IPS-11a (cell line): ENCODE measurements around the gene KEL.

Experiments used
- H3K4me3 ChIP-seq: one replicate; pipeline ENCODE4 v1.5.1; 2013; ENCODE audit warnings: low read depth, low read length, control low read depth

Gene KEL

DNA sequence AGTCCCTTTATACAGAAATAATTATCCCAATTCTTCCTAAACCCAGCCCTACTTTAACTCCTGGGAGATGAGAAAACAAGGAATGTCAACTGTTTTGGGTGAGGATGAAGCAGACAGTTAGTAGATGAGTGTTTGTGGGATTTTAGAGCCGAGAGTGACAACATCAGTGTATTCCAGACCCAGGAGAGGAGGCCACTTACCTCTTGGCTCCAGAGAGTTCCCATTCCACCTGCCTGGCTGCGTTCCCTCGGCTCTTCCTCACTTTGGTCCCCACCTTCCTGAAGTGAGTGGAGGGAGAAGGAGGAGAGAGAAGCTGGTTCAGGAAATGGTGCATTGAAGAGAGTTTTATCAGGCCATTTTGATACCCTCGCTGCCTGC, 579 bp downstream of the KEL start:
- no peak overlapping the region for H3K4me3 ChIP-seq

DNA sequence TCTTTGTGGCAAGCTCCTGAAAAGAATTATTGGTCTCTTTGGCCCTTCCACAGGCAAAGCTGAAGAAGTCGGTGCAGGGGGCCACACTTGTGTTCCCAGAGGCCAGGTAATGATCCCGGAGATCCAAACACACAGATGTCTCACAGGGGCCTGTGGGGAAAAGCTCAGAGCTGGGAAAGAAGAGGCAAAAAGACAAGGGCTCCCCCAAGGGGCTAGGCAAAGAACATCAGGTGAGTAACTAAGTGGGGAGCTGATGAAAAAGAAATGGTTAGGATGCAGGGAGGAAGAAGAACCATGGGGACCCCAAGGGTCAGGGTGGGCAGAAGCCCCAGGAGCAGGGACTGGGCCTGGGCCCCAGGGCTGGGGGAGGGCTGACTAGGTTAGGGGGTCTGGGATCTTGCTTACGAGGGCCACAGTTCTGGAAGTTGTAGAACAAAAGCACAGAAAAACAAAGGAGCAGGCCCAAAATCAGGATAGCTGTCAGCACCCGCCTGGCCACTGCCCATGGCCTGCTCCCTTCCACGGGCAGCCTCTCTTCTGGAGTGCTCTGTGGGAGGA, 1.1 kb downstream of the KEL start:
- H3K4me3 ChIP-seq = no peak overlapping the region

DNA sequence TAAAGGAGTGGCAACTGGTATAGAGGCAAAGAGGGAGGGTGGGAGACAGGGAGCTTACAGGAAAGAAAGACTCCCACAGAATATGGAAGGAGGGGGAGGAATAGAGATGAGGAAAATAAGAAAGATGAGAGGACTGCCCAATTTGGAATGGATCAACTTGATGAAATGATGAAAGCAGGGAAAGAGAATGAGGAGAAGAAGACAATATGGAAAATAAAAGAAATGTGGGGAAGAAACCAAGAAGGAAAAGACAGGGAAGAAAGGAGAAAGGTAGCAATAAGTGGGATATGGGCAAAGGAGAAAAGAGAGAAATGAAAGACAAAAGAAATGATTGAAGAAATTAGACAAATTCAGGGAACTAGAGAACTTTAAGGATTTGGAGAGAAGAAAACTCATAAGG, 3.0 kb downstream of the KEL start:
- H3K4me3 ChIP-seq = no peak overlapping the region

DNA sequence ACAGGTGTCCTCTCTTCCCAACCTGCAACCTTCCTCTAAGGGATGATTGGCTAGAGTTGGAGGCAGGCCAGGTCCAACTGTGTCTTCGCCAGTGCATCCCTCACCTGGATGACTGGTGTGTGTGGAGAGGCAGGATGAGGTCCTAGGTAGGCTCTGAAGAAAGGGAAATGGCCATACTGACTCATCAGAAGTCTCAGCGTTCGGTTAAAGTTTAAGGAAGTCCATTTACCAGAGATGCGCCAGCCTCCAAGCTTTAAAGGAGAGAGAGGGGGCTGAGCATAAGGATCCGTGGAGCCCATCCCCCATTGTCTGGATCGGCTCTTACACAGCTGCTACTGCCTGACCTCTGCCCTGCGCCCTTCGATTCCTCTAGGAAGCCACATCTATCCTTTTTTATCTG, 4.4 kb downstream of the KEL start:
- H3K4me3 ChIP-seq = no peak overlapping the region

DNA sequence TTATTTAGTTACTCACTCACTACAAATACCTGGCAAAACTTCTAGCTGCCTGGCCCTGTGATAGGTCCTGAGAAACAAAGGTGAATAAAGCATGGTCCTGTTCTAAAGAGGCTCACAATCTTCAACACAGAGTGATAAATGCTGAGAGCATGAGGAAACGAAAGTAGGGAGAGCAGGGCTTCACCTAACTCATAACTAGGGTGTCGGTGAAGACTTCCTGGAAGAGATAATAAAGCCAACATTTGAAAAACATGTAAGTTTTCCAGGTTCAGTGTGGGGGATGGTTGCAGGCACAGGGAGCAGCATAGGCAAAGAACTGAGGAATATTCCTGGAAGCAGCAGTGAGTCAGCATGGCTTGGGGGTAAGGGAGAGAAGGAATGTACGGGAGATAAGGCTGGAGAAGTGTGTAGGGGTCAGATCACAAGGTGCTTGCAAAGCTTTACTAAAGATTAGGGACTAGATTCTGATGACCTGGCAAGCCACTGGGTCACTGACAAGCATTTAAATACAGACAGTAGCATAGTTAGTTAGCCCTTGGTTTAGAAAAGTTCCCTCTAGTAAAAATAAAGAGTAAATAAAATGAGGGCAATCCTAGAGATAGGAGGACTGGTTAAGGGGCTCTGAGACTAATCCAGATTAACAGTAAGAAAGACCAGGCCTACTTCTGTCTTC, 5.1 kb downstream of the KEL start:
- H3K4me3 ChIP-seq = no peak overlapping the region

DNA sequence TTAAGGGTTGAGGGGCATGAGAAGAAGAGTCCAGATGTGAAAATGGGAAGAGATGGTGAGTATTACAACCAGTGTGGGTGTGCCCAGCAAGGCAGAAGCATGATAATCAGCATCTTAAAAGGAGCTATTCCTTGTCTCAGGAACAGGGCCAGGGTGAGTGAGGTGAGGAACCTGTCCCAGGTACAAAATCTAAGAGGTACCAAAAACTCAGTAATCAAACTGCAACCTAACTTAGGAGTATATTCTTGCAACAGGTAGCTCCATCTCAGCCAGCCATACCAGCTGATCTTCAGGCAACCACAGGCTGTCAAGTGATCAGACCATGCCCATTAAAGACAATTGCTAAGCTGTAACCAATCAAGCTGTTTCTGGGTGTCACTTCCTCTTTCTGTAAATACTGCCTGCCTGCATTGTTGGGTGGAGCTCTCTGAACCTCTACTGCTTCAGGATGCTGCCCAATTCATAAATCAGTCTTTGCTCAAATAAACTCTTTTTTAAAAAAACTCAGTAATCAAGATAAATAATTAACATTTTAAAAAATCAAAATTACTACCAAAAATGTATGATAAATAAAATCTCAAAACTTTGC, 7.4 kb downstream of the KEL start:
- H3K4me3 ChIP-seq = no peak overlapping the region

DNA sequence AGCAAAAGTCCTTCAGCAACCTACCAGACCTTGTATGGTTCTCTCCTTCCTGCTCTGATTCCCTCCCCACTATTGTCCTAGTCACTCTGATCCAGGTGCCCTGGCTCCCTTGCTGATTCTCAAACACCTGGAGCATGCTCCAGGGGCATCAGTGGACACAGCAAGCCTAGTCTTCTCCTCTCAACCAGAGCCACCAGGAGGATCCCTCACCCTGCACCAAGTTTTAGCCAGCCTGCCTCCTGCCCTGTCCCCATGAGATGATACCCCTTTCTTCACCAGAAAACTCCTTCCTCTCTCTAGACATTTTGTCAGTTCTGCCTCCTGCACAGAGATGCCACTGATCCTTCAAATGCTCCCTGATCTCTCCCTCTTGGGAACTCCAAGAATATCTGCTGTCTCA, 11.9 kb downstream of the KEL start:
- H3K4me3 ChIP-seq = no peak overlapping the region

DNA sequence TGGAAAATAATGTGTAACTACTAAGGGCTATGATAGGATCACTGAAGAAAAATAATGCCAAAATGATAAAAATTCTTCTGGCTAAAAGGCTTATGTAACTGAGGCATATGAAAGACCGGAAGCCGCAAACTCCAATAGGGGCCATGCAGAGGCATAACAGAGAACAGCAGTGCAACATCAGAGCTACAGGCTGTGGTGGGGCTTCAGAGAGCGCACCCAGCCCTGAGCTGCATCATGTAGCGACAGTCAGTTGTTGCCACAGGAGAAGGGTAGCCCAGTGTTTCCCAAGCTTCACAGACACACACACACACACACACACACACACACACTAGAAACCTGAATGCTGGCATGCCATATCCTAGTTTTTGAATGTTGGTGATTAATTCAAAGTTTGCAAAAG, 13.6 kb downstream of the KEL start:
- no peak overlapping the region for H3K4me3 ChIP-seq

DNA sequence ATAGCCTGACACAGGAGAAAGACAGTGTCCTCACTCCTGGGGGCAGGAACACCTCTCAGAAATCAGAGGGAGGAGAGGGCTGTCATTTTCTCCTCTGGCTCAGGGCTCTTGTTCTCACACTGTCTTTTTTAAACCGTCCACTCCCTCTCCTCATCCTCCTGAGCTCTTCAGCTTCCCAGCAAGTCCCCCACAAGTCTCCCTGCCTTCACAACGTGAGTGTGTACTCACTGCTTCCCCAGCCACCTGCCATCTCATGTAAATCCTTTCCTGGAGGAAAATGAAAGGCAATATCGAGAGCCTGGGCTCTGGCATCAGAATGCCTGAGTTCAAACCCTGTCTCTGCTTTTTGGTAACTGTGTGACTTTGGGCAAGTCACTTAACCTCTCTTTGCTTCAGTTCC, 17.2 kb downstream of the KEL start:
- no peak overlapping the region for H3K4me3 ChIP-seq

DNA sequence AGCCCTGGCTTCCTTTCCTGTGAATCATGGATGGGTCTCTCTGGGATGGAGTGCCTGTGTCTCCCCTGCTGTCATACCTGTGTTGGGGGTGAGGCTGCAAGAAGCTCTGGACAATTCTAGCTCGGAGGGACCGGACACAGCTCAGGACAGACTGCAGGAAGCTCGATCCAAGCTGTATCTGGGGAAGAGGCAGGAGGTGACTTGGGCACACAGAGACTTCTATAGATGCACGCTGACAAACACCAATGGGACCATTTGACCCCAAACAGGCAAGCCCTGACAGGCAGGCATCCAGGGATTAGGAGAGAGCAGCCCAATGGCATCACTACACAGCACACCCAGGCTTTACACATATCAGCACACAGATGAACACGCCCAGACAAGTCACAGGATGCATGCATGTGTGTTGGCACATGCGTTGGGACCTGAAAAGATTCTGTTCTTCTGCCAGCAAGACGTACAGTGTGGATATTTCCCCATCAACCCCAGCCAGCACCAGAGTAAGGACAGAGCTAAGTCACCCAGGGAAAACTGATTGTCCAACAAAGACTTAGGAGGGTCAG, 18.4 kb downstream of the KEL start:
- H3K4me3 ChIP-seq = no peak overlapping the region

DNA sequence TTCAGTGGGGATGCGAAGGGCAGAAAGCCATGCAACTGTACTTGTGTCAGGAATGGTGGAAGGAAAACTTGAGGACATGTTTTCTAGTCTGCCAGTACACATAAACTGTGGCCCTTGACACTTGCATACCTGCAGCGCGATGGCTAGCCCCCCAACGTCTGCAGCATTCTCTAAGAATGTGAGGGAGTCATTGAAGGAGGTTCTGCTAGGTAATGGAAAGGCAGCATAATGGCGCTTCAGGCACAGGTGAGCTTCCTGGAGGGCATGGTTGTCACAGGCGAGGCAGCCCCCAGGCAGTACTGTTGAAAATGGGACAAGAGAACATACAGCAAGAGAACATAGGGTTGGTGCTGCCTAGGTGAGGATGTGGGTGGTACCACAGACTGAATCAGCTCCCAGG, 19.4 kb downstream of the KEL start:
- no peak overlapping the region for H3K4me3 ChIP-seq

DNA sequence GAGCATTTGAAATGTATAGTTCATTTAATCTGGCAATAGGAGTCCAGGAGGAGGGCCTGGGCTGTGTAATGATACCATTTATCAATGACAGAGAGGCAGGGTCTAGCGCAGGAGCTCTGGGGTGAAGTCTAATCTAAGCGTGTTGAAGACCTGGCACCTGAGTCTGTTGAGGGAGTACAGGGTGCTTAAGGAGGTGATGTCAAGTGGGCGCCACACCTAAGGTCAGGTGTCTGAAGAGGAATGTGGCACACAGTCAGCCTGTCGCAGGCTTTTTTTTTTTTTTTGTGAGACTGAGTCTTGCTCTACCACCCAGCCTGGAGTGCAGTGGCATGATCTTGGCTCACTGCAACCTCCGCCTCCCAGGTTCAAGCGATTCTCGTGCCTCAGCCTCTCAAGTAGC, 20.6 kb downstream of the KEL start:
- H3K4me3 ChIP-seq = no peak overlapping the region

DNA sequence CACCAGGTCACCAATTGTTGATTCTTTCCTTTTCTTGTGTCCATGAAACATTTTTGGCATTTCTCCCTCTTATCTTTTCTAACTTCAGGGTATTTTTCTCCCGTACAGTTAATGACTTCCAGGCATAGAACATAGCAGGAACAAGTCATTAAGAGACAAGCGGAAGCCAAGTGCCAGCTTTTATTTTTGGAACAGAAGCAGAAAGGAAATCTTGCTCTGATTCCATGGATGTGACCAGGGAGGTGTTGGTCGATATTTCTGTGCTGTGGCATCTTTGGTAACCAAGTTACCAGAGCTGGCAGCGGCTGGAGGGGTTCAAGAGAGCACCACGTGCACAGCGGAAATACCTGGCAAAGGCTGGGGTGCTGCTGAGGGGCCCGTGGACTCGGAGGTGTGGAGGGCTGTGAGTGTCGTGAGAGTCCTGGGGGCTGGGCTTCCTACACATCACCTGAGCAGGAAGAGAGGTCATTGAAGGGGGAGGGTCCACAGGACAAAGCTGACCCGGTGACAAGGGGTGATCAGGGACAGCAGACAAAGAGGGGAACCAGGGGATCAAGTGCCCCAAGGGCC, 21.1 kb downstream of the KEL start:
- H3K4me3 ChIP-seq = no peak overlapping the region

DNA sequence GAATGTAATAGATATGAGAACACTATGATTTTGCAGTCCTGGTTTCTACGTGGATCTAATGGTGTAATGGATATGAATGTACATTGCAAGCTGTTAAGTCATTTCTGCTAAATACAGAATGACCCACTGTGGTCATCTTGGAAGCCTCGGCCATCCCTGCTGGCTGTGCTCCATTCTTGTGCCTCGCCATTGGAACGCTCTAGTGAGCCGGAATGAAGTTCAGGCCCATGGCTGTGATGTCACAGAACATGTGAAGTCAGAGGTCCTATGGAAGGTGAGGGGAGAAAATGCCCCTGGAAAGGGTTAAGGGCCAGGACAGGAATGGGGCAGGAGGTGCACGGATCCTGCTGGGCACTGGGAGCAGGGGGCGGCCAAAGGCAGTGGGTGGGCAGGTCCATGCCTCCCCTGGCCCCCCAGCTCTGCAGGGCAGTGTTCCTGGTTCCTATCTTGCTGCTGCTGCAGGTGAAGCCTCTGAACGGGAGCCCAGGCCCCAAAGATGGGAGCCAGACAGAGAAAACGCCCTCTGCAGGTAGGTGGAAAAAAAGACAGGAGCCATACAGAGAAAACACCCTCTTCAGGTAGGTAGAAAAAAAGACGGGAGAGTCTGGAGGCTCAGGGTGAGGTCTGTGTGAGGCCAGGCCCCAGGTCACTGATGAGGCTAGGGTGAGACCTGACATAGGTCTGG, 22.8 kb downstream of the KEL start, which contains the start of gene LLCFC1:
LLCFC1 (plus strand) TSS at position 259 of the 685 bp plus-strand sequence; CDS start at position 397, 138 bp downstream.
- H3K4me3 ChIP-seq = no peak within 1 kb of the TSS

DNA sequence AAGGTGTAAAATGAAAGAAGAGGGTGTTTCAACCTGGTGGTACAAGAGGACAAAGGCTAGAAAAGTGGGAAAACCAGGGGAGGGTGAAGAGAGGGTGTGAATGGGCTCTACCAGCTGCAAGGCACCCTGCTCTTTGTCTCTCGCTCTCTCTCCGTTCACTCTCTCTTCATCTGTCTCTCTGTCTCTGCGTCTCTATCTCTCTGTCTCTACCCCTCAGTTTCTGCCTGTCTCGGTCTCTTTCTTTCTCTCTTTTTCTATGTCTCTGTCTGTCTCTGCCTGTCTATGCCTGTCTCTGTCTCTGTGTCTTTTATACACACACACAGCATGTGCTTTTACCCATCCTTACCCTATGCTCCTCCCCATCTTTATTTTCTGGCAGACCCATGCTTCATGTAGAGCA, 23.6 kb downstream of the KEL start:
- H3K4me3 ChIP-seq = no peak overlapping the region

DNA sequence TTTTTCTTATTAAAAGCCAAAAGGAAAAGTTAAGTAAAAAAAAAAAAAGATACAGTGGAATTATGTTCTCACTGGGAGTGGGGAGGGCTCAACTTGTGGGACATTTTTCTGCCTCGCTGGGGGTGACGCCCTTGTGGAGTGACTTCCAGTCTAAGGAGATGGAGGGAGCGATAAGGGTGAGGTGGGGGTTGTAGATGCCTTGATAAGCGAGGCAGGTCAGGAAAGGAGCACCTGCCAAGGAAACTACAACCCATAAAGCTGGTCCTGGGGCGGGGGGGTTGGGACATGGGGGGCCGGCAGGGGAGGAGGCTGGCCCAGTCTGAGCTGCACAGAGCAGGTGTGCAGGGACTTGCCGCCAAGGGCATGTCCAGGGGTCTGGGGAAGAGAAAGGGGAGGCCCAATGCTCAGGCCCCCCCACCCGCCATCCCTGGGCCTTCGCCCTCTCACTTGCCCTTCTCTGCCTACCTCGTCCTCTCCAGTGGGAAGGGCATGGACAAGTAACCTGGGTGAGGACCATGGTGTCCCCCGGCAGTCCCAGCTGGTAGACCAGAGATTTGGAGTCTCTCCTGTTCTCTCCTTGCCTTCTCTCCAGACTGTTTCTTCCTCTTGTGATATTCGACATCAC, 26.1 kb downstream of the KEL start:
- no peak overlapping the region for H3K4me3 ChIP-seq

DNA sequence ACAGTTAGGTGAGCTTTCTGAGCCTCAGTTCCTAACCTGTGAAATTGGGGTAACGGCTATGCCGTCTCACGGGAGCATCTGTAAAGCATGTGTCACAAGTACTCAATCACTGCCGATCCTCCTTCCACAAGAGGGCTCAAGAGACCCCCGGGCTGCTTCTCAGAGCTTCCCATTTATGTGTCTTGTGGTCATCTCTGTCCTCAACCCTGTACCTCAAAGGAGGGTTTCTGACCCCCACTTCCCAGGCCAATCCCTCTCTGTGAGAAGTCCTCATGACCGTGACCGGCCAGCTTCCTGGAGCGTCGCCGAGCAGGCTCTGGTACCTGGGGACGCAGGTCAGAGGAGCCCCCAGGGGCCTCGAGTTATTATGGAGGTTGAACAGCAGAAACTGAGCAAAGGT, 28.1 kb downstream of the KEL start:
- H3K4me3 ChIP-seq = no peak overlapping the region

DNA sequence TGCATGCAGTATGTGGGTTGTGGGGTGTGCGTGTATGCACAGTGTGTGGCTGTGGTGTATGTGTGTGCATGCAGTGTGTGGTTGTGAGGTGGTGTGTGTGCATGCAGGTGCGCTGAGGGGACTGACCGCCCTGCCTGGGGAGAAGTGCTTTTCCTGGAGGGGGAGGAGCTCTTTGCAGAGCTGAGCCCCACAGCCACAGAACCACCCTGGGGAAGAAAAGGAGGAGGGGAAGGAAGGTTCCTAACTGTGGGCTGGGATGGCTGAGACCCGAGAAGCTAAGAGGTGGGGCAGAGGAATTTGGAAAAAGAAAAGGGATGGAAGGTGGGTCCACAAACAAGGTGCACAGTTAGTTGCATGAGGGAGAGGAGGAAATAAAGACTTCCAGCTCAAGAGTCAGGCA, 28.5 kb downstream of the KEL start, which contains the start of gene TRPV5:
TRPV5 (minus strand) TSS at position 123 of the 400 bp plus-strand sequence. CDS start 287 bp downstream, outside the sequence.
- no peak within 1 kb of the TSS for H3K4me3 ChIP-seq

DNA sequence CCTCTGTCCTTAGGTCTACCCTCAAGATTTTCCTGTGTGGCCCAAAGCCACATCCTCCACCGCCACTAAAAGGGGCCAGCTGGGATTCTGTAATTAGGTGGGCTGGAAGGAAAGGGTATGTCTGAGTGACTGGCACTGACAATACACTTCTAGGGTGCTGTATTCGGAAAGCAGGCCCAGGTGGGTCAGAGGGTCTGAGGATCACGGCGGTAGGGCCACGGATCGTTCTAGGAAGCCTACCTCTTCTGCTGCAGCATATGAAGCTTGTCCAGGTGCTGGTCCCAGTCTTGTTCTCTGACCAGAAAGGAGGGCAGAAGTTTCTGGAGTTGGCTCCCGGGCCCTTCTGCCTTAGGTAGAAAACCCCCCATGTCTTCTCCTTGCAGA, 29.1 kb downstream of the KEL start:
- H3K4me3 ChIP-seq = no peak overlapping the region

DNA sequence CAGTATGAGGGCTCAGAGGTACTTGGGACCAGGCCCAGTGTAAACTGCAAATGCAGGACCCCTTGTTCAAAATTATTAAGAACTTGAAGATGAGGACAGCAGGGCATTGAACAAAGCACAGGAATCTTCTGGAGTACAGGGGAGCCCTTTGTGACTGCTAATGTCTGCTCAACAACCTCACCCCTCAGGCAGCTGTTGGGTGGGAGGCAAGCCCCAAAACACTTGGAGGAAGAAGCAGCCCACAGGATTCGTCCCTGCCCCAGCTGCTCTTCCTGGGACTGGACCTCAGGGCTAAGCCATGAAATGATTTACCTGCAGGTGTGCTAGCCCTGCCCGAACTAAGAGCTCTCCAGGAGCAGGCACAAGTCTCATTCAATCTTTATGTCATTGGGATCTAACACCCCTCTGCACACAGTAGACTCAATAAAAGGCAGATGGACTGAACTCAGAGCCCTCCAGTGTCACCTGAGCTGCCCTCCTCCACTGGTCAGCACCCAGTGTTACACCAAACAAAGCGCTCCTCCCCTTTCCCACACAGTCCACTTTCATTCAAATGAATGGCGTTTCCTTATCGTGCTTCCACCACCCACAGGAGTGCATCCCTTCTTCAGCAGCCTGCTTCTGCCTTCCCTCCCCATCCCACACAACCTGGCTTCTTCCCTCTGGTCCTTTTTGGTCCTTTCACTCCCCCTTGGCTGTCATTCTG, 29.6 kb downstream of the KEL start:
- no peak overlapping the region for H3K4me3 ChIP-seq
